PC-3 (cell line): Measurements from ENCODE around the gene STAT6. TPM values are rescaled to one million over a fixed set of nuclear protein-coding genes. Genes with fewer than 3 reads are reported as not detected.

Experiments
- ATAC-seq: fragments of 200-7000 bp; cut with Tn5 transposase; 2 replicates; pipeline ENCODE4 v1.9.1; 2020; ENCODE audit warnings: mild to moderate bottlenecking, moderate library complexity
- BruUV-seq: library from RNA; stranded (reverse); fragments of 400-500 nt; replicated peaks from 2 replicates; lab custom pipeline; 2021; lab: Mats Ljungman, UMichigan
- CTCF ChIA-PET: fragments of 300-600 bp; sonication (Branson Sonifier 250); formaldehyde crosslinking; loops from one replicate; lab custom pipeline; 2022; ENCODE audit warnings: antibody characterized with exemption; lab: Charles Lee
- POLR2A ChIA-PET: fragments of 300-600 bp; sonication (Branson Sonifier 250); formaldehyde crosslinking; loops from one replicate; lab custom pipeline; 2022; ENCODE audit warnings: antibody characterized with exemption; ENCODE audit not compliant: unreplicated experiment; lab: Charles Lee
- DNase-seq: peaks from one replicate; pipeline ENCODE4 v3.0.0-alpha.2; 2015
- H2AFZ ChIP-seq: fragments of 300-600 bp; sonication (generic); 2 replicates; pipeline ENCODE4 v1.6.0; 2016; ENCODE audit warnings: antibody characterized with exemption, low read length
- H3F3A ChIP-seq: fragments of 300-600 bp; sonication (generic); one replicate; pipeline ENCODE4 v1.6.0; 2017; ENCODE audit warnings: antibody characterized with exemption, low read length, control low read depth, mild to moderate bottlenecking; ENCODE audit not compliant: unreplicated experiment
- H3K27ac ChIP-seq: fragments of 300-600 bp; sonication (generic); 2 replicates; pipeline ENCODE4 v1.5.1; 2016; ENCODE audit warnings: mild to moderate bottlenecking, low read length
- H3K27me3 ChIP-seq: fragments of 300-600 bp; sonication (generic); 2 replicates; pipeline ENCODE4 v1.6.1; 2016; ENCODE audit warnings: low read length, mixed read lengths
- H3K36me3 ChIP-seq: fragments of 300-600 bp; sonication (generic); 2 replicates; pipeline ENCODE4 v1.6.1; 2016; ENCODE audit warnings: low read depth, mixed run types, low read length, mixed read lengths
- H3K4me1 ChIP-seq: fragments of 300-600 bp; sonication (generic); 2 replicates; pipeline ENCODE4 v1.5.1; 2016; ENCODE audit warnings: low read length; ENCODE audit not compliant: insufficient read depth
- H3K4me2 ChIP-seq: fragments of 300-600 bp; sonication (generic); 2 replicates; pipeline ENCODE4 v1.6.0; 2016; ENCODE audit warnings: low read length
- H3K4me3 ChIP-seq: fragments of 300-600 bp; sonication (generic); 2 replicates; pipeline ENCODE4 v1.5.1; 2016; ENCODE audit warnings: mild to moderate bottlenecking, low read length, mixed read lengths
- H3K79me2 ChIP-seq: fragments of 300-600 bp; sonication (generic); 2 replicates; pipeline ENCODE4 v1.6.1; 2017; ENCODE audit warnings: low read length, mixed read lengths
- H3K9ac ChIP-seq: fragments of 300-600 bp; sonication (generic); 2 replicates; pipeline ENCODE4 v1.6.0; 2016; ENCODE audit warnings: mild to moderate bottlenecking, low read length
- H3K9me2 ChIP-seq: fragments of 300-600 bp; sonication (generic); replicated peaks from 2 replicates; pipeline ENCODE4 v1.6.1; 2016; ENCODE audit warnings: mixed run types, low read length, mixed read lengths
- H3K9me3 ChIP-seq: fragments of 300-600 bp; sonication (generic); 2 replicates; pipeline ENCODE4 v1.6.1; 2016; ENCODE audit warnings: low read length, mixed read lengths
- H4K20me1 ChIP-seq: fragments of 300-600 bp; sonication (generic); 2 replicates; pipeline ENCODE4 v1.6.1; 2016; ENCODE audit warnings: low read length, mixed read lengths
- CTCF ChIP-seq: fragments of 300-600 bp; sonication (generic); conservative IDR thresholded peaks from 2 replicates; pipeline ENCODE4 v1.5.1; 2017; ENCODE audit warnings: antibody characterized with exemption, low read depth, mild to moderate bottlenecking, low read length
- EZH2 ChIP-seq: fragments of 300-600 bp; sonication (generic); IDR thresholded peaks from one replicate; pipeline ENCODE4 v1.6.1; 2017; ENCODE audit warnings: antibody characterized with exemption, mild to moderate bottlenecking, low read length; ENCODE audit not compliant: unreplicated experiment
- EZH2phosphoT487 ChIP-seq: fragments of 300-600 bp; sonication (generic); IDR thresholded peaks from 2 replicates; pipeline ENCODE4 v1.6.1; 2018; ENCODE audit warnings: mild to moderate bottlenecking, antibody characterized with exemption, low read length, borderline replicate concordance
- intact Hi-C: fragments of 100-400 bp; cut with micrococcal nuclease; formaldehyde crosslinking; loops from 2 replicates; pipeline ENCODE4 v1.9.0; 2023
- total RNA-seq: library from RNA; depleted of rRNA; stranded (reverse); fragments of >200 nt; gene quantifications from 2 replicates; pipeline ENCODE4 v1.2.3, GENCODE V29; 2014

The STAT6 gene
- total RNA-seq, 1 experiment from 2014 or later: 28.4 TPM

- H2AFZ ChIP-seq: no peak overlapping the region
- no peak overlapping the region for H3K4me3 ChIP-seq
- no peaks in the 10 kb centered on the region for H3K9me2 ChIP-seq
- H3K79me2 ChIP-seq: no peaks in the 10 kb centered on the region
- H3K27me3 ChIP-seq: no peaks in the 10 kb centered on the region
- no TSS peak for BruUV-seq
- intact Hi-C loops: no loop called here
- H4K20me1 ChIP-seq: no peaks in the 10 kb centered on the region
- ChIA-PET CTCF (no interaction called here), POLR2A (no interaction called here)
- peaks cover under 1% of the 10 kb centered on the region; the same call in 1 of the 2 replicates for H3K4me1 ChIP-seq
- no peaks in the 10 kb centered on the region for H3F3A ChIP-seq
- no peaks in the 10 kb centered on the region for H3K9me3 ChIP-seq
- no peak overlapping the region for H3K27ac ChIP-seq
- no peak for DNase-seq
- no peak overlapping the region for H3K4me2 ChIP-seq
- no peak for ATAC-seq
- H3K9ac ChIP-seq: no peak overlapping the region
- no peaks in the 10 kb centered on the region for H3K36me3 ChIP-seq
- TF ChIP-seq EZH2 (no peak), CTCF (no peak), EZH2phosphoT487 (no peak)
Observed at GRCh38 chr12:57158186-57158585, 47.0 kb upstream of the STAT6 start.

- ATAC-seq: no peak
- no peak overlapping the region for H3K4me2 ChIP-seq
- H3K27ac ChIP-seq: no peak overlapping the region
- H3K36me3 ChIP-seq: no peaks in the 10 kb centered on the region
- H3K4me1 ChIP-seq: peaks cover 6% of the 10 kb centered on the region
- H3K27me3 ChIP-seq: no peaks in the 10 kb centered on the region
- intact Hi-C loops: no loop called here
- H3K9me2 ChIP-seq: no peaks in the 10 kb centered on the region
- H3K79me2 ChIP-seq: no peaks in the 10 kb centered on the region
- CTCF ChIA-PET: no interaction called here
- no peak overlapping the region for H2AFZ ChIP-seq
- POLR2A ChIA-PET: no interaction called here
- H4K20me1 ChIP-seq: no peaks in the 10 kb centered on the region
- no peaks in the 10 kb centered on the region for H3K9me3 ChIP-seq
- H3K9ac ChIP-seq: no peak overlapping the region
- no TSS peak for BruUV-seq
- no peak overlapping the region for H3K4me3 ChIP-seq
- TF ChIP-seq EZH2phosphoT487 (no peak), CTCF (no peak), EZH2 (no peak)
- H3F3A ChIP-seq: no peaks in the 10 kb centered on the region
- DNase-seq: no peak
Observed at GRCh38 chr12:57157588-57158173, 46.5 kb upstream of the STAT6 start.

GRCh38 chr12:57156701-57157403 lies 45.7 kb upstream of the STAT6 start:
- ATAC-seq: no peak
- Histone ChIP-seq H3K79me2 (no peaks in the 10 kb centered on the region), H3K4me1 (peaks cover 14% of the 10 kb centered on the region), H3K27me3 (no peaks in the 10 kb centered on the region), H3K9me3 (no peaks in the 10 kb centered on the region), H3K4me2 (no peak overlapping the region), H3F3A (no peaks in the 10 kb centered on the region), H3K27ac (no peak overlapping the region), H2AFZ (no peak overlapping the region), H3K4me3 (no peak overlapping the region), H3K36me3 (no peaks in the 10 kb centered on the region), H3K9ac (no peak overlapping the region), H3K9me2 (no peaks in the 10 kb centered on the region), H4K20me1 (no peaks in the 10 kb centered on the region)
- intact Hi-C loops: no loop called here
- BruUV-seq: no TSS peak
- ChIA-PET CTCF (no interaction called here), POLR2A (no interaction called here)
- no peak for DNase-seq
- TF ChIP-seq EZH2phosphoT487 (no peak), CTCF (no peak), EZH2 (no peak)
